VCaP (cell line): Measurements from ENCODE around the gene SORCS1.

Experiments used
- H3K27ac ChIP-seq: fragments of 450-650 bp; 2 replicates; pipeline ENCODE4 v1.5.1; 2017
- TF ChIP-seq, protein P1 (sequence below): fragments of 450-650 bp; conservative IDR thresholded peaks from 2 replicates; pipeline ENCODE4 v1.5.1; 2017; ENCODE audit warnings: mild to moderate bottlenecking, moderate library complexity

The SORCS1 gene

DNA sequence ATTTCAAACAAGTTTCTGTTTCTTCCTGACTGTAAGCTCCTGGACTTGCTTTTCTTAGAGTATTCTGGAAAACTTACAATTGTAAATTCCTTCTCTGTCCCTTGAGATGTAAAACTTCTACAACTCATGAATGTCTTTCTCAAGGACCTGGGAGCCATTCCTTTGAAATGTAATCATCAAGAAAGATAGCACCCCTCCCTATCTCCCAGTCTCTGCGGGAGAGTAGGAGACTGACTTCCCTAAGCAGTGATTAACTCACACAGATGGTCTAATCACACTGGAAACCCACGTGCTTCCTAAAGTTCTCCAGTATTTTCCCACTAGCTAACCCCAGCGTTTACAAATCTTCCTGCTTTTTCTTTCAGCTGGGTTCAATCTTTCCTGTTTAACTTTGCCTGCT, 549.4 kb downstream of the SORCS1 start:
- TF ChIP-seq, protein P1, sequence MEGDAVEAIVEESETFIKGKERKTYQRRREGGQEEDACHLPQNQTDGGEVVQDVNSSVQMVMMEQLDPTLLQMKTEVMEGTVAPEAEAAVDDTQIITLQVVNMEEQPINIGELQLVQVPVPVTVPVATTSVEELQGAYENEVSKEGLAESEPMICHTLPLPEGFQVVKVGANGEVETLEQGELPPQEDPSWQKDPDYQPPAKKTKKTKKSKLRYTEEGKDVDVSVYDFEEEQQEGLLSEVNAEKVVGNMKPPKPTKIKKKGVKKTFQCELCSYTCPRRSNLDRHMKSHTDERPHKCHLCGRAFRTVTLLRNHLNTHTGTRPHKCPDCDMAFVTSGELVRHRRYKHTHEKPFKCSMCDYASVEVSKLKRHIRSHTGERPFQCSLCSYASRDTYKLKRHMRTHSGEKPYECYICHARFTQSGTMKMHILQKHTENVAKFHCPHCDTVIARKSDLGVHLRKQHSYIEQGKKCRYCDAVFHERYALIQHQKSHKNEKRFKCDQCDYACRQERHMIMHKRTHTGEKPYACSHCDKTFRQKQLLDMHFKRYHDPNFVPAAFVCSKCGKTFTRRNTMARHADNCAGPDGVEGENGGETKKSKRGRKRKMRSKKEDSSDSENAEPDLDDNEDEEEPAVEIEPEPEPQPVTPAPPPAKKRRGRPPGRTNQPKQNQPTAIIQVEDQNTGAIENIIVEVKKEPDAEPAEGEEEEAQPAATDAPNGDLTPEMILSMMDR, result no peak
- H3K27ac ChIP-seq, result no peak overlapping the region

DNA sequence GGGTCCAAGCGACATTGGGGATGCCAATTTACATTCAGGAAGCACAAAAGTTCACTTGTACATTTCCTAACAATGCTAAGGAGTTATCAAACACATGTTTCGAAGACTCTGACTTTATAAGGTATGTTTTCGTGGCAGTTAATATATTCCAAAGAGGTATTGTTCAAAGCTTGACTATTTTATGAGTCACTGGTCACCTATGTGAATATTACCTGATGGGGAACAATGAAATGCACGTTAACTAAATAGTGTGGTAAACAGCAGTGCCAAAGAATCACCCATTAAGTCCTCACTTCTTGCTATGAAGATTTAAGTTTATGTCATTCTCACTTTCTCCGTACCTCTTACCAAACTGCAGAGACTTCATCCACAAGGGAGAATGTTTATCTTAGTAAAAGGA, 550.2 kb downstream of the SORCS1 start:
- H3K27ac ChIP-seq, result no peak overlapping the region

GRCh38 chr10:106612381-106612780, 552.1 kb downstream of the SORCS1 start:
- TF ChIP-seq, protein P1, result no peak
- no peak overlapping the region for H3K27ac ChIP-seq

More for the DNA sequence above, 550.2 kb downstream of the SORCS1 start:
- TF ChIP-seq, protein P1, result no peak

DNA sequence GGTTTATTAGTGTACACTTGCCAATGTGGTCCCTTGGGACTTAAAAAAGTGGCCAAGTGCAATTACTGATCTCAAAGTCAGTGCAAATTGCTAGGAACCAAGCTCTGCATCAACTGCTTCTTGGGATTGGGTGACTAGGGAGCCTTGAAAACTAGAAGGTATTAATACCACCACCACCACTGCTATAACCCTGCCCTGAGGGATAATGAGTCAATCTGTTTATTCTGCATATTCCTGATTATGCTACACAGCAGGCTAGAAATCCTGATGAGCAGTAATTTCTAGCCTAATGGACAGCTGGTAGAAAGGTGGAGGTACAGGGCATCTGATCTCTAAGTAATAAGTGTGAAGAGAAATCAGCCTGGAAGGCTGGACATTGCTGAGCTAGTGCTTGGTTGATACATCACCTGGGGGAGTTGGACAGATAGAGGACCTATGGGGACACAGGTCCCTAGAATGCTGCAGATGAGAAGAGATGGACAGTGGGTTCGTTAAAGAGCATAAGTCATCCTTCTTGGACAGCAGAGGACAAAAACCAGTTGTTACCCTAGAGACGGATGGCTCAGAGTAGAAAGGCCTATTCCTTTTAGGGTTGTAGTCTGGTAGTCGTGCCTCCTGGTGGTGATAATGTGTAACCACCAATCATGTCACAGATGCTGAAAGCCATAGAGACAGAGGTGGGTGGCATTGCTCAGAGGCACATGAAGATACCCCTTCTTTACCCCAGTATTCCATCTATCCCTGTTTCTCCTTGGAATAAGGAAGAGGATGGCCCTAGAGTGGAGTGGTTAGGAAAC, 554.8 kb downstream of the SORCS1 start:
- TF ChIP-seq, protein P1, result no peak
- H3K27ac ChIP-seq, result no peak overlapping the region

DNA sequence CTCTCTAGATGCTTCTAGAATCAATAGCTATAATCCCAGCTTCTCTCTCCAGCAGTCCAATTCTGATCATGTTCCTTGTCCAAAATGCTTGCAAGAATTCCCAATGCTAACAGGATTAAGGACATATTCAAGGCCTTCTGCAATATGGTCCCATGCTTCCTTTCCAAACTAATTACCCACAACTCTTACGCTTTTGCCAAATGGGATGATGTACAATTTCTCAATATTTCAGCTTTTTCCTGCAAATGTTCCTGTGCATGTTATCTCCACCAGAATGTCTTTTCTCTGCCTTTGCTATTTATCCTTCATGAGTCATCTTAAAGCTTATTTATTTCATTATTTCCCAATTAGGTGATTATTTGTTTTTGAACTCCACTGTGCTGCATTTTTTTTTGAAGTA, 556.4 kb downstream of the SORCS1 start:
- TF ChIP-seq, protein P1, result no peak
- H3K27ac ChIP-seq, result no peak overlapping the region

GRCh38 chr10:106595281-106595680, 569.2 kb downstream of the SORCS1 start:
- TF ChIP-seq, protein P1, result no peak
- no peak overlapping the region for H3K27ac ChIP-seq

DNA sequence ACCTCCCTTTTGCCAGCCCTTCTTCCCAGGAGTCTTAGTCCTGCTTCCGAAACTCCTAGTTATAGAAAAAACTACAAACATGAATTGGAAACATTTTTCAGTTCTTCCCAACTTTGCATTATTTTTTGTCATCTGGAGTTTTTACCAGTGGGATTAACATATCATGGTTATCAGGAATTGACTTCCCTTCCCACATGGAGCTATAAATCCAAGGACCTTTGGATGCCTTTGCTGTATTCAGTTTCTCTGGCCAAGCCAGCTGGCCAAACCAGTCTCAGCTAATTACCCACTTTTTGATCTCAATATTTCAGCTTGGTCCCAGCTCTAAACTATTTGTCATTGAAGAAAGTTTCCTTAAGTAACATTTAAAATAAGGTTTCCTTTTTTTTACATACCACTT, 570.6 kb downstream of the SORCS1 start:
- TF ChIP-seq, protein P1, result no peak

More for the DNA sequence above, 570.6 kb downstream of the SORCS1 start:
- no peak overlapping the region for H3K27ac ChIP-seq
